HG03175 (cell line): ENCODE data around the gene CCL11.
"Not testable (repeated sequence)": the region's sequence is repeated elsewhere in the genome, so short reads cannot be mapped to it uniquely, and the experiment has no call there.

Experiments
- ATAC-seq: cut with Tn5 transposase; IDR thresholded peaks from one replicate; pipeline ENCODE4 v1.9.1; 2021; ENCODE audit warnings: mild to moderate bottlenecking, moderate library complexity; ENCODE audit not compliant: unreplicated experiment

Gene CCL11

DNA sequence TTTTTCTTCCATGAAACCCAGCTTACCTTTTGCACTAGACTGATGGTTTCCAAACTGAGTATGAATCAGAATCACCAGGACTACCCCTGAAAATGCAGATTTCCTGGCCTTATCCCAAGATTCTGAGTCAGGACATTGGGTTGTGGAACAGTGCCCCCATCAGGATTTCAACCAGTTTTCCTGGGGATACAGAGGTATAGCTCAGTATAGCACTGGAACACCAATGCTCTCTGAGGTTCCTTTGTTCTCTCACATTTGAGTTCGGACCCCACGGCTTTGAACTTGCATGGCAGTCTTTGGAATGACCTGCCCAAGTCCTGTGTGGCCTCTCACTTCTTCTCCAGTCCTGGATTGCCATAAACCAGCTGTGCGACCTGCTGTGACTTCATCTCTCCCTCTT is 20.9 kb downstream of the CCL11 start:
- ATAC-seq = no peak

DNA sequence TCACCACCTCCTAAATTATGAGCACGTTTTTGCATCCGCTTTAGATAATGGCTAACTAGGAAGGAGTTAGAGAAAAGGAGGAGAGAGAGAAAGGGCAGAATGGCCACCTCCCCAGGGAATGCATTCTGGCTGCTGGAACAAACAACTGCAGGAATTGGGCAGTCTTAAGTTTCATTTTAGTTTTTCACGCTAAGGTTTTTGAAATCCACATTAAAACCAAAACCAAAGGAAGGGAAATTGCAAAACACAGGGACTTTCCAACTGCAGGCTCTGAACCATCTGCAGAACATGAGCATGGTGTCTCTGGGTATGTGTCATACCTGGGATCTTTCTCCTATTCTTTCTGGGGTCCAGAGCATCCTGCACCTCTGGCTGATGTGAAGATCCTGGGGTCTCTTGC is 21.6 kb downstream of the CCL11 start:
- no peak for ATAC-seq

DNA sequence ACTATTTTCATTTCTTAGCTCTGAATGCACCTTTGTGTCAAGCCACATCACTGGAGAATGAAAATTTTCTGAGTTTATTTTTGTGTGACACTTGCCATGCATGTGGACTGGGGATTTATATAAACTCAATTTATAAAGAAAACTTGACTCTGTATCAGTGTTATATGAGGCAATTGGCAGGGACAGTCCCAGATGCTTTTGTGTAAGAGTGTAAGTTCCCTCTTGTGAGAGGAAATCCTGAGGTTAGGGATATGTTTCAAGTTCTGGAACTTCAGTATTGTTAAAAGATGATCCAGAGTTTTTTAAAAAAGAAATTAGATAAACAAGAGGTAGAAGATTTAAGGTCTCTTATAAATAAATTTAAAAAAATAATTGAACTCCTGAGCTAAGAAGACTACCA is 22.8 kb downstream of the CCL11 start:
- ATAC-seq = no peak

DNA sequence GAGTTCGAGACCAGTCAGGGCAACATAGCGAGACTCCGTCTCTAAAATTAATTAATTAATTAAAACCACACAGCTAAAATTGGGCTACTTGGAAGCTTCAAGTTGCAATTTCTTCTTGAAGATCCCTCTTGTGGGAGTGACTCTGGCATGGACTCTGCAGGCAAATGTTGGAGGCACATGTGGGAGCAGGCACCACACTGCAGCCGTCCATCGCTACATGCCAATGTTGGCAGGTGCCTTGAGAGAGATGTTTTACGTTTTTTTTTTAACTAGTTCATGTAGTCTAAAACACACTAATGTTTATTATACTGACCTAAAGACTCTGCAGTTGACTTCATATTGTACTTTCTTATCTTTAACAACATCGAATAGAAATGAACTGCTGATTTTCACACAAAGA is 25.7 kb downstream of the CCL11 start:
- no peak for ATAC-seq

DNA sequence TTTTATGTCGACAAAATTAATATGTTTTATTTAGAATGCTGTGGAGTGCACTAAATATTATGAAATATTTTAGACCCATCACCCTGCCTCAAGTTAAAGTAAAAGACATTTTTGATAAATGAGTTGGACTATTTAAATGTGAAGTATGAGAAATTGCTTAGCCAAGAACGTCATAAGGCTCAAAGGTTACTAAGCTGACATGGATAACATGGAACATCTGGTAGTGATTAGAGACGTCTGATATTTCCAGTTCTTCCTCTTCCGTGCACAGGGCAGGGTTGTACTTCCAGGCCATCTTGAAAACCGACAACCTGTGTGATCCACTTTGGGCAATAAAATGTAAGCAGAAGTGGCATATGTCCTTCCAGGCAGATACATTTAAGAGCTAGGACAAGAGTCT is 26.5 kb downstream of the CCL11 start:
- ATAC-seq = no peak

DNA sequence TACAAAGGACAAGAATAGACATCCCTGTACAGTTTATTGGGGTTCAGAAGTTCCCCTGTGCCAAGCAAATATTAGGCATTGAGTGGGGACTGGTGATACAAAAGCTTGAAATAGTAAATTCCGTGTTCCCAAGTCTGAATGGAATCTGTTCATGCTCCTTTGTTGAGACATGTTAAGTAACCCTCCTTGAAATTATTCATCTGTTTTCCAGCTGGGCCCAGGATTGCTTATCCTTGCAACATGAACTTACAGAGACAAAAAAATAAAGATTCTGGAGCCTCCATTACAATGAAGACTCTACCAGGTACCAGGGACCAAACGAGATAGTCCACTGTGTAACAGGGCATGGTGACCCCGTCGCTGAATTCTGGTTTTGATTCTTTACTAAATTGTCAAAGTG is 27.6 kb downstream of the CCL11 start:
- ATAC-seq = no peak

DNA sequence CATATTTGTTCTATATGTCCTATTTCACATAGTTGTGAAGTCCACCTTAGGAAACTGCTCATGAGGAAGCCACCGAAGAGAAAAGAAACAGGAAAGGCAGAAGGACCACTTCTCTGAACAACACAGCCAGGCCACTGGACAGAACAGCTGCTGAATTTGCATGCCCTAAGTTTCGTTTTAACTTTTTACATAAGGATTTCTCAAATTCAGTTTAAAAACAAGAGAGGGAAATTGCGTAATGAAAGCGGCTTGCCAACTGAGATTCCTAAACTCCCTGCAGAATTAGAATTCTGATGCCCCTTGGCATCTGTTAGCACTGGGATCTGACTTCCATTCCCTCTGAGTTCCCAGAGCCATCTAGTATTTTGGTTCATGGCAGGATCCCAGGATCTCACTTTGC is 28.7 kb downstream of the CCL11 start:
- ATAC-seq = no peak

DNA sequence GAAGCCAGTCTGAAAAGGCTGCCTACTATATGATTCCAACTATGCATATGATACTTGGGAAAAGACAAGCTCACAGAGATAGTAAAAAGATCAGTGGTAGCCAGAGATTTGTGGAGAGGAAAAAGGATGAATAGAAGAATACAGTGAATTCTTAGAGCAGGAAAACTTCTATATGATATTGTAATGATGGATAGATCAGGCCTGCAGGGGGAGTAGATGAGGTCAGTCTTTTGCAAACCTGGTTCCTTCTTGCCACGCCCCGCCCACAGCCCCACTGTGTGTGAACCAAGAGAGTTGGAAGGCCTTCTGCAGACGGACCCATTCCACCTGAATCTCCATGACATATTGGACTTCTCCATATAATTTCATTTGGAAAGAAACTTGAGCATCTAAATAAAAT is 32.9 kb downstream of the CCL11 start:
- ATAC-seq = no peak

DNA sequence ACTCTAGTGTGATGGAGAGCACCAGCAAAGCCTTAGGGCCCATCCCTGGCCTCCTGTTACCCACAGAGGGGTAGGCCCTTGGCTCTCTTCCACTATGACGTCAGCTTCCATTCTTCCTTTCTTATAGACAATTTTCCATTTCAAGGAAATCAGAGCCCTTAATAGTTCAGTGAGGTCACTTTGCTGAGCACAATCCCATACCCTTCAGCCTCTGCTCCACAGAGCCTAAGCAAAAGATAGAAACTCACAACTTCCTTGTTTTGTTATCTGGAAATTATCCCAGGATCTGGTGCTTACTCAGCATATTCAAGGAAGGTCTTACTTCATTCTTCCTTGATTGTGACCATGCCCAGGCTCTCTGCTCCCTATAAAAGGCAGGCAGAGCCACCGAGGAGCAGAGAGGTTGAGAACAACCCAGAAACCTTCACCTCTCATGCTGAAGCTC is 33.5 kb downstream of the CCL11 start, which contains the start of gene CCL8:
Gene CCL8, plus strand, starts transcription at position 397 of the 445 bp plus-strand sequence. CDS start 67 bp downstream, outside the sequence.
- ATAC-seq = no peak

DNA sequence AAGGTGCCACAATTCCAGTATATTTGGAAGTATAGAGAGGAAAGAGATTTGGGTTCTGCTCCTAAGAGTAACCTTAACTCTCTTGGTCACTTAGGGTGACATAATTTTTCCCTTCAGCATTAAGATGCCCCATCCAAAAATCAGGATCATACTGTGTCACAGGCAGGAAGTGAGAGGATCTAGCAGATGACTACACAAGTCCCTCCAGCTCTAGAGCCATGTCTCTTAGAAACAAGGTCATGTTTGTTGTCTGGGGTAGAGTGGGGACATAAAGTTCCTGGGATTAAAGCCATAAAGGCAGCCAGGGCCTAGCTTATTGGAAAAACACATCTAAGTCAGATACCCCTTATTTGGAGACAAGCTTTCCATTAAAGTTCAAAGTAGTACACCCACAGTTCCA is 36.4 kb downstream of the CCL11 start:
- no peak for ATAC-seq

DNA sequence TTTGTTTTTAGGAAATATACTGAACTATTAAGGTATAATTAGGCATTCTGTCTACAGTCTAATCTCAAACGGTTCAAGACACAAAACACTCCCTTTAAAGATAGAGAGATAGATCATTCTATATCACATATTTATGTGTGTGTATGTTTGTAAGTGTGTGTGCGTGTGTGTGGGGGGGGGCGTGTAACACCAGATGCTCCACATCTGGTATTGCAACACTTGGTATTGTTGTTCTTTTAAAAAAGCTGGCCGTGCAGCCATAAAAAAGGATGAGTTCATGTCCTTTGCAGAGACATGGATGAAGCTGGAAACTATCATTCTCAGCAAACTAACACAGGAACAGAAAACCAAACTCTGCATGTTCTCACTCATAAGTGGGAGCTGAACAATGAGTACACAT is 42.0 kb downstream of the CCL11 start:
- ATAC-seq = not testable (repeated sequence)

DNA sequence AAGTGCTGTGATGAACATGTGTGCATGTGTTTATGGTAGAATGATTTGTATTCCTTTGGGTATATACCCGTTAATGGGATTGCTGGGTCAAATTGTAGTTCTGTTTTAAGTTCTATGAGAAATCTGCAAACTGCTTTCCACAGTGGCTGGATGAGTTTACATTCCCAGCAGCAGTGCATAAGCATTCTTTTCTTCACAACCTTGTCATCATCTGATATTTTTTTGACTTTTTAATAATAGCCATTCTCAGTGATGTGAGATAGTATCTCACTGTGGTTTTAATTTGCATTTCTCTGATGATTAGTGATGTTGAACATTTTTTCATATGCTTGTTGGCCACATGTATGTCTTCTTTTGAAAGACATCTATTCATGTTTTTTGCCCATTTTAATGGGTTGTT is 52.2 kb downstream of the CCL11 start:
- ATAC-seq = no peak
